HEK293T (cell line): ENCODE data around the gene LMF1.

ENCODE experiments used
- CTCF ChIA-PET: fragments of 350-600 bp; formaldehyde crosslinking; extraction: SDS; loops from one replicate; lab custom pipeline; 2021; ENCODE audit warnings: antibody characterized with exemption, inconsistent platforms; lab: Yijun Ruan, JAX
- POLR2A ChIA-PET: fragments of 350-600 bp; formaldehyde crosslinking; extraction: SDS; loops from one replicate; lab custom pipeline; 2020; ENCODE audit warnings: antibody characterized with exemption, inconsistent platforms; lab: Yijun Ruan, JAX
- DNase-seq: peaks from one replicate; pipeline ENCODE4 v3.0.0; 2012; ENCODE audit warnings: mixed read lengths; ENCODE audit errors: extremely low spot score
- ARNT ChIP-seq: fragments of 450-650 bp; IDR thresholded peaks from 2 replicates; pipeline ENCODE4 v1.6.1; 2017; ENCODE audit warnings: mild to moderate bottlenecking
- BHLHE40 ChIP-seq: fragments of 450-650 bp; IDR thresholded peaks from 2 replicates; pipeline ENCODE4 v1.6.1; 2016; ENCODE audit warnings: mild to moderate bottlenecking, moderate library complexity, borderline replicate concordance
- CTBP1 ChIP-seq: fragments of 450-650 bp; IDR thresholded peaks from 2 replicates; pipeline ENCODE4 v1.6.1; 2016; ENCODE audit warnings: borderline replicate concordance
- ELF4 ChIP-seq: fragments of 450-650 bp; IDR thresholded peaks from 2 replicates; pipeline ENCODE4 v1.6.1; 2017; ENCODE audit warnings: antibody characterized with exemption
- FOXA1 ChIP-seq: fragments of 450-650 bp; IDR thresholded peaks from 2 replicates; pipeline ENCODE4 v1.6.1; 2016; ENCODE audit warnings: mild to moderate bottlenecking
- FOXK2 ChIP-seq: fragments of 450-650 bp; IDR thresholded peaks from 2 replicates; pipeline ENCODE4 v1.6.1; 2016; ENCODE audit warnings: mild to moderate bottlenecking
- FOXM1 ChIP-seq: fragments of 450-650 bp; IDR thresholded peaks from 2 replicates; pipeline ENCODE4 v1.6.1; 2017; ENCODE audit warnings: mild to moderate bottlenecking, borderline replicate concordance
- HDGF ChIP-seq: fragments of 450-650 bp; IDR thresholded peaks from 2 replicates; pipeline ENCODE4 v1.6.1; 2017; ENCODE audit warnings: antibody characterized with exemption, borderline replicate concordance
- L3MBTL2 ChIP-seq: fragments of 450-650 bp; conservative IDR thresholded peaks from 2 replicates; pipeline ENCODE4 v1.6.1; 2016; ENCODE audit warnings: mild to moderate bottlenecking
- LEF1 ChIP-seq: fragments of 450-650 bp; IDR thresholded peaks from 2 replicates; pipeline ENCODE4 v1.6.1; 2017; ENCODE audit warnings: mild to moderate bottlenecking, borderline replicate concordance
- NFRKB ChIP-seq: fragments of 450-650 bp; IDR thresholded peaks from 2 replicates; pipeline ENCODE4 v1.6.1; 2016; ENCODE audit warnings: mild to moderate bottlenecking, moderate library complexity
- PKNOX1 ChIP-seq: fragments of 450-650 bp; IDR thresholded peaks from 2 replicates; pipeline ENCODE4 v1.6.1; 2016
- SP1 ChIP-seq: fragments of 450-650 bp; IDR thresholded peaks from 2 replicates; pipeline ENCODE4 v1.6.1; 2017
- SUZ12 ChIP-seq: fragments of 450-650 bp; IDR thresholded peaks from 2 replicates; pipeline ENCODE4 v1.6.1; 2016; ENCODE audit warnings: mild to moderate bottlenecking
- TARDBP ChIP-seq: fragments of 450-650 bp; IDR thresholded peaks from 2 replicates; pipeline ENCODE4 v1.6.1; 2016
- ZNF384 ChIP-seq: fragments of 450-650 bp; IDR thresholded peaks from 2 replicates; pipeline ENCODE4 v1.6.1; 2016

Gene LMF1

GRCh38 chr16:803754-804080, 167.1 kb downstream of the LMF1 start:
- CTCF ChIA-PET = interaction anchor here (1.1 kb wide), 1 partner anchor 82 kb away, joined by 4 read pairs; the partner anchor contains the start of gene ANTKMT
- POLR2A ChIA-PET = interaction anchor here (1.0 to 1.9 kb wide), 3 partner anchors 8 to 15 kb away, joined by 3 to 9 read pairs (median 5); partner anchors contain the start of genes CHTF18 and RPUSD1
- no peak for DNase-seq
- no peak for TF ChIP-seq SP1
- no peak for TF ChIP-seq FOXA1
- TF ChIP-seq ELF4 = no peak
- no peak for TF ChIP-seq FOXK2
- TF ChIP-seq NFRKB = no peak
- TF ChIP-seq PKNOX1 = no peak
- no peak for TF ChIP-seq BHLHE40
- TF ChIP-seq TARDBP = no peak
- TF ChIP-seq L3MBTL2 = no peak
- TF ChIP-seq FOXM1 = no peak
- no peak for TF ChIP-seq CTBP1
- no peak for TF ChIP-seq LEF1
- TF ChIP-seq ARNT = no peak
- TF ChIP-seq ZNF384 = no peak
- TF ChIP-seq SUZ12 = no peak
- TF ChIP-seq HDGF = no peak
